Stimulated activated CD8-positive, alpha-beta memory T cell treated with anti-CD3 and anti-CD28 coated beads, Interleukin-7, amount 100 ng/mL, for 48 hours (primary cell): ENCODE results near the gene KLF7.

Source experiments
- DNase-seq, 2 donors: peaks; one replicate each; pipeline ENCODE4 v3.0.0-alpha.2; 2020; ENCODE audit warnings: low read depth in 1 of 2; ENCODE audit errors: extremely low read depth in 1 of 2

KLF7 gene

GRCh38 chr2:207165121-207166038 is at the start of gene KLF7:
Gene KLF7 (minus strand): TSS chr2:207165948. CDS start chr2:207165568, 380 bp downstream.
- DNase-seq, result peak in 1 of 2 donors; percentile 49

- no peak for DNase-seq
These were observed 49.6 kb upstream of the KLF7 start for GRCh38 chr2:207215308-207215707.

GRCh38 chr2:207214446-207214845 is 48.7 kb upstream of the KLF7 start:
- DNase-seq, result no peak

GRCh38 chr2:207206011-207206410 is 40.3 kb upstream of the KLF7 start:
- DNase-seq, result no peak

GRCh38 chr2:207205173-207205957 is 39.6 kb upstream of the KLF7 start:
- DNase-seq, result no peak

- DNase-seq, result no peak
These were observed 37.3 kb upstream of the KLF7 start for GRCh38 chr2:207203056-207203455.

- DNase-seq, result no peak
These were observed 36.9 kb upstream of the KLF7 start for GRCh38 chr2:207202645-207203044.

- no peak for DNase-seq
These were observed 35.7 kb upstream of the KLF7 start for GRCh38 chr2:207201416-207201815.

GRCh38 chr2:207200136-207200535 is 34.4 kb upstream of the KLF7 start:
- no peak for DNase-seq

GRCh38 chr2:207194028-207194427 is 28.3 kb upstream of the KLF7 start:
- DNase-seq, result no peak

GRCh38 chr2:207188626-207189419 is 23.1 kb upstream of the KLF7 start:
- no peak for DNase-seq

- DNase-seq, result no peak
These were observed 19.6 kb upstream of the KLF7 start for GRCh38 chr2:207185372-207185771.

GRCh38 chr2:207184768-207185167 is 19.0 kb upstream of the KLF7 start:
- DNase-seq, result no peak

GRCh38 chr2:207184348-207184747 is 18.6 kb upstream of the KLF7 start:
- DNase-seq, result no peak

GRCh38 chr2:207183506-207183905 is 17.8 kb upstream of the KLF7 start:
- DNase-seq, result no peak

GRCh38 chr2:207182911-207183310 is 17.2 kb upstream of the KLF7 start:
- no peak for DNase-seq

- DNase-seq, result no peak
These were observed 16.0 kb upstream of the KLF7 start for GRCh38 chr2:207181526-207182274.

GRCh38 chr2:207180741-207181140 is 15.0 kb upstream of the KLF7 start:
- DNase-seq, result no peak

- no peak for DNase-seq
These were observed 10.5 kb upstream of the KLF7 start for GRCh38 chr2:207176247-207176646.

GRCh38 chr2:207173641-207174040 is 7.9 kb upstream of the KLF7 start:
- no peak for DNase-seq
